OCI-LY3 (cell line): ENCODE results near the gene DCTD.

Experiments
- H2AFZ ChIP-seq: fragments of 200-600, 300-600 bp; shearing (Covaris generic); 2 replicates; pipeline ENCODE4 v1.6.0; 2014; ENCODE audit warnings: antibody characterized with exemption, low read depth, low read length
- H3K27ac ChIP-seq: fragments of 200-600, 300-600 bp; sonication (generic); 2 replicates; pipeline ENCODE4 v1.5.1; 2014; ENCODE audit warnings: mild to moderate bottlenecking, low read length, moderate library complexity, mixed read lengths
- H3K27me3 ChIP-seq: fragments of 200-600, 300-600 bp; sonication (generic); 2 replicates; pipeline ENCODE4 v1.6.1; 2014; ENCODE audit warnings: low read depth, low read length, mixed read lengths
- H3K36me3 ChIP-seq: fragments of 200-600, 300-600 bp; sonication (generic); replicated peaks from 2 replicates; pipeline ENCODE3; 2014; ENCODE audit warnings: low read depth, low read length, mixed read lengths
- H3K4me1 ChIP-seq: fragments of 300-600, 200-600 bp; sonication (generic); 2 replicates; pipeline ENCODE4 v1.6.1; 2014; ENCODE audit warnings: low read length, mixed read lengths
- H3K4me2 ChIP-seq: fragments of 200-600, 300-600 bp; sonication (generic); 2 replicates; pipeline ENCODE4 v1.6.1; 2014; ENCODE audit warnings: low read length, mixed read lengths
- H3K4me3 ChIP-seq: fragments of 300-600, 200-600 bp; sonication (generic); 2 replicates; pipeline ENCODE4 v1.5.1; 2014; ENCODE audit warnings: antibody characterized with exemption, mild to moderate bottlenecking, low read length, moderate library complexity
- H3K79me2 ChIP-seq: fragments of 300-600, 200-600 bp; shearing (Covaris generic); 2 replicates; pipeline ENCODE4 v1.6.1; 2014; ENCODE audit warnings: mild to moderate bottlenecking, low read length, mixed read lengths
- H3K9ac ChIP-seq: fragments of 300-600, 200-600 bp; shearing (Covaris generic); 2 replicates; pipeline ENCODE4 v1.6.0; 2014; ENCODE audit warnings: mild to moderate bottlenecking, low read length, moderate library complexity
- H3K9me3 ChIP-seq: fragments of 200-600, 300-600 bp; shearing (Covaris generic); 2 replicates; pipeline ENCODE4 v1.6.1; 2014; ENCODE audit warnings: low read length, mixed read lengths; ENCODE audit not compliant: insufficient read depth
- H4K20me1 ChIP-seq: fragments of 200-600, 300-600 bp; sonication (generic); 2 replicates; pipeline ENCODE4 v1.6.1; 2016; ENCODE audit warnings: low read length, mixed read lengths; ENCODE audit not compliant: insufficient read depth
- CTCF ChIP-seq: fragments of 200-600, 300-600 bp; sonication (generic); IDR thresholded peaks from 2 replicates; pipeline ENCODE4 v1.5.1; 2014; ENCODE audit warnings: antibody characterized with exemption, low read length, low read depth
- EZH2phosphoT487 ChIP-seq: fragments of 200-600 bp; shearing (Covaris generic); IDR thresholded peaks from 2 replicates; pipeline ENCODE4 v1.6.1; 2018; ENCODE audit warnings: antibody characterized with exemption, mixed run types, low read depth

Gene DCTD

GRCh38 chr4:182873289-182873688, 43.9 kb downstream of the DCTD start:
- H3K4me2 ChIP-seq, result no peak overlapping the region
- no peak overlapping the region for H3K9ac ChIP-seq
- H3K4me1 ChIP-seq, result no peaks in the 10 kb centered on the region
- H2AFZ ChIP-seq, result no peak overlapping the region
- H4K20me1 ChIP-seq, result no peaks in the 10 kb centered on the region
- no peaks in the 10 kb centered on the region for H3K27me3 ChIP-seq
- no peak overlapping the region for H3K27ac ChIP-seq
- no peaks in the 10 kb centered on the region for H3K9me3 ChIP-seq
- no peaks in the 10 kb centered on the region for H3K36me3 ChIP-seq
- H3K79me2 ChIP-seq, result no peaks in the 10 kb centered on the region
- no peak for TF ChIP-seq EZH2phosphoT487
- no peak for TF ChIP-seq CTCF
- no peak overlapping the region for H3K4me3 ChIP-seq

GRCh38 chr4:182872886-182873285, 44.3 kb downstream of the DCTD start:
- no peaks in the 10 kb centered on the region for H3K9me3 ChIP-seq
- H3K9ac ChIP-seq, result no peak overlapping the region
- no peak overlapping the region for H3K27ac ChIP-seq
- H3K27me3 ChIP-seq, result no peaks in the 10 kb centered on the region
- TF ChIP-seq CTCF, result no peak
- H3K79me2 ChIP-seq, result no peaks in the 10 kb centered on the region
- H3K4me2 ChIP-seq, result no peak overlapping the region
- H3K36me3 ChIP-seq, result no peaks in the 10 kb centered on the region
- H3K4me1 ChIP-seq, result no peaks in the 10 kb centered on the region
- H3K4me3 ChIP-seq, result no peak overlapping the region
- no peaks in the 10 kb centered on the region for H4K20me1 ChIP-seq
- H2AFZ ChIP-seq, result no peak overlapping the region

GRCh38 chr4:182871616-182872015, 45.6 kb downstream of the DCTD start:
- Histone ChIP-seq H3K27me3 (no peaks in the 10 kb centered on the region), H3K9me3 (no peaks in the 10 kb centered on the region), H3K79me2 (no peaks in the 10 kb centered on the region), H3K36me3 (no peaks in the 10 kb centered on the region), H3K27ac (no peak overlapping the region), H3K4me3 (no peak overlapping the region), H4K20me1 (no peaks in the 10 kb centered on the region), H3K4me1 (no peaks in the 10 kb centered on the region), H3K4me2 (no peak overlapping the region), H2AFZ (no peak overlapping the region), H3K9ac (no peak overlapping the region)
- no peak for TF ChIP-seq EZH2phosphoT487

- H3K79me2 ChIP-seq, result no peaks in the 10 kb centered on the region
- no peak overlapping the region for H3K9ac ChIP-seq
- H3K4me2 ChIP-seq, result no peak overlapping the region
- no peaks in the 10 kb centered on the region for H3K9me3 ChIP-seq
- TF ChIP-seq EZH2phosphoT487, result no peak
- TF ChIP-seq CTCF, result no peak
- no peaks in the 10 kb centered on the region for H3K36me3 ChIP-seq
- H3K4me3 ChIP-seq, result no peak overlapping the region
- H2AFZ ChIP-seq, result no peak overlapping the region
- no peaks in the 10 kb centered on the region for H4K20me1 ChIP-seq
- no peak overlapping the region for H3K27ac ChIP-seq
- no peaks in the 10 kb centered on the region for H3K4me1 ChIP-seq
- no peaks in the 10 kb centered on the region for H3K27me3 ChIP-seq
Observed at GRCh38 chr4:182869697-182870096, 47.5 kb downstream of the DCTD start.

GRCh38 chr4:182866746-182867145, 50.4 kb downstream of the DCTD start:
- H3K4me1 ChIP-seq, result no peaks in the 10 kb centered on the region
- TF ChIP-seq CTCF, result no peak
- H3K79me2 ChIP-seq, result no peaks in the 10 kb centered on the region
- H3K27me3 ChIP-seq, result no peaks in the 10 kb centered on the region
- no peaks in the 10 kb centered on the region for H3K9me3 ChIP-seq
- H3K4me3 ChIP-seq, result no peak overlapping the region
- H3K9ac ChIP-seq, result no peak overlapping the region
- no peaks in the 10 kb centered on the region for H3K36me3 ChIP-seq
- no peak overlapping the region for H3K27ac ChIP-seq
- H2AFZ ChIP-seq, result no peak overlapping the region
- H4K20me1 ChIP-seq, result no peaks in the 10 kb centered on the region
- no peak overlapping the region for H3K4me2 ChIP-seq
